Renal pelvis (tissue), 12 donors: ENCODE results near the gene GXYLT1. TPM values are rescaled to one million over a fixed set of nuclear protein-coding genes. Genes with fewer than 3 reads are reported as not detected.
A peak's percentile ranks its signal among the peaks of the same experiment; 100 is the strongest.
"Not testable (repeated sequence)": the region's sequence is repeated elsewhere in the genome, so short reads cannot be mapped to it uniquely, and the experiment has no call there.

Source experiments
- DNase-seq: peaks from one replicate; pipeline ENCODE4 v3.0.0-alpha.2; 2013
- long read RNA-seq, 16 experiments: transcript quantifications; one replicate each; lab custom pipeline, GENCODE V29; 2026
- polyA plus RNA-seq, 3 donors: library from polyadenylated mRNA; unstranded; fragments of 120-200 nt; gene quantifications; one replicate each; pipeline ENCODE4 v1.2.1, GENCODE V29; 2013; ENCODE audit not compliant: insufficient read length in 3 of 3

GXYLT1 gene, protein sequence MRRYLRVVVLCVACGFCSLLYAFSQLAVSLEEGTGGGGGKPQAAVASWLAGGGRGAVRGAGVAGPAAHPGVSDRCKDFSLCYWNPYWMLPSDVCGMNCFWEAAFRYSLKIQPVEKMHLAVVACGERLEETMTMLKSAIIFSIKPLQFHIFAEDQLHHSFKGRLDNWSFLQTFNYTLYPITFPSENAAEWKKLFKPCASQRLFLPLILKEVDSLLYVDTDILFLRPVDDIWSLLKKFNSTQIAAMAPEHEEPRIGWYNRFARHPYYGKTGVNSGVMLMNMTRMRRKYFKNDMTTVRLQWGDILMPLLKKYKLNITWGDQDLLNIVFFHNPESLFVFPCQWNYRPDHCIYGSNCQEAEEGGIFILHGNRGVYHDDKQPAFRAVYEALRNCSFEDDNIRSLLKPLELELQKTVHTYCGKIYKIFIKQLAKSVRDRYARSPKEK
- 10 to 100 TPM; 25.8 to 28.0 (median 27.0) TPM for polyA plus RNA-seq
- long read RNA-seq, donor 1, full-length matches to known transcripts = 6 of 6 reads
- long read RNA-seq, donor 1, partial matches to known transcripts = 0 of 6 reads
- long read RNA-seq, donor 1, other reads (novel, unspliced or antisense) = 0 of 6 reads
- long read RNA-seq, donor 2, full-length matches to known transcripts = 7 of 7 reads
- long read RNA-seq, donor 2, partial matches to known transcripts = 0 of 7 reads
- long read RNA-seq, donor 2, other reads (novel, unspliced or antisense) = 0 of 7 reads
- long read RNA-seq, donor 3, full-length matches to known transcripts = 6 of 6 reads
- long read RNA-seq, donor 3, partial matches to known transcripts = 0 of 6 reads
- long read RNA-seq, donor 3, other reads (novel, unspliced or antisense) = 0 of 6 reads
- long read RNA-seq, donor 4, partial matches to known transcripts = 0 of 2 reads
- long read RNA-seq, donor 4, other reads (novel, unspliced or antisense) = 0 of 2 reads
- long read RNA-seq, donor 5, transcript GXYLT1-201 (7 exons, 1,937 nt) = major isoform, 6 of 6 reads
- long read RNA-seq, donor 5, partial matches to known transcripts = 0 of 6 reads
- long read RNA-seq, donor 5, other reads (novel, unspliced or antisense) = 0 of 6 reads
- long read RNA-seq, donor 6, full-length matches to known transcripts = 8 of 8 reads
- long read RNA-seq, donor 6, partial matches to known transcripts = 0 of 8 reads
- long read RNA-seq, donor 6, other reads (novel, unspliced or antisense) = 0 of 8 reads
- long read RNA-seq, donor 7, full-length matches to known transcripts = 7 of 7 reads
- long read RNA-seq, donor 7, partial matches to known transcripts = 0 of 7 reads
- long read RNA-seq, donor 7, other reads (novel, unspliced or antisense) = 0 of 7 reads
- long read RNA-seq, donor 8, full-length matches to known transcripts = 4 of 4 reads
- long read RNA-seq, donor 8, partial matches to known transcripts = 0 of 4 reads
- long read RNA-seq, donor 8, other reads (novel, unspliced or antisense) = 0 of 4 reads
- long read RNA-seq, donor 9, full-length matches to known transcripts = 14 of 14 reads
- long read RNA-seq, donor 9, partial matches to known transcripts = 0 of 14 reads
- long read RNA-seq, donor 9, other reads (novel, unspliced or antisense) = 0 of 14 reads
- long read RNA-seq, donor 10, full-length matches to known transcripts = 5 of 5 reads
- long read RNA-seq, donor 10, partial matches to known transcripts = 0 of 5 reads
- long read RNA-seq, donor 10, other reads (novel, unspliced or antisense) = 0 of 5 reads
- long read RNA-seq, donor 11, full-length matches to known transcripts = 5 of 5 reads
- long read RNA-seq, donor 11, partial matches to known transcripts = 0 of 5 reads
- long read RNA-seq, donor 11, other reads (novel, unspliced or antisense) = 0 of 5 reads
- long read RNA-seq, donor 12, full-length matches to known transcripts = 7 of 7 reads
- long read RNA-seq, donor 12, partial matches to known transcripts = 0 of 7 reads
- long read RNA-seq, donor 12, other reads (novel, unspliced or antisense) = 0 of 7 reads
- long read RNA-seq, donor 13, transcript GXYLT1-201 (7 exons, 1,937 nt) = major isoform, 5 of 5 reads
- long read RNA-seq, donor 13, partial matches to known transcripts = 0 of 5 reads
- long read RNA-seq, donor 13, other reads (novel, unspliced or antisense) = 0 of 5 reads
- long read RNA-seq, donor 14 = 0 reads
- long read RNA-seq, donor 15, full-length matches to known transcripts = 5 of 5 reads
- long read RNA-seq, donor 15, partial matches to known transcripts = 0 of 5 reads
- long read RNA-seq, donor 15, other reads (novel, unspliced or antisense) = 0 of 5 reads
- long read RNA-seq, donor 16, full-length matches to known transcripts = 5 of 5 reads
- long read RNA-seq, donor 16, partial matches to known transcripts = 0 of 5 reads
- long read RNA-seq, donor 16, other reads (novel, unspliced or antisense) = 0 of 5 reads

DNA sequence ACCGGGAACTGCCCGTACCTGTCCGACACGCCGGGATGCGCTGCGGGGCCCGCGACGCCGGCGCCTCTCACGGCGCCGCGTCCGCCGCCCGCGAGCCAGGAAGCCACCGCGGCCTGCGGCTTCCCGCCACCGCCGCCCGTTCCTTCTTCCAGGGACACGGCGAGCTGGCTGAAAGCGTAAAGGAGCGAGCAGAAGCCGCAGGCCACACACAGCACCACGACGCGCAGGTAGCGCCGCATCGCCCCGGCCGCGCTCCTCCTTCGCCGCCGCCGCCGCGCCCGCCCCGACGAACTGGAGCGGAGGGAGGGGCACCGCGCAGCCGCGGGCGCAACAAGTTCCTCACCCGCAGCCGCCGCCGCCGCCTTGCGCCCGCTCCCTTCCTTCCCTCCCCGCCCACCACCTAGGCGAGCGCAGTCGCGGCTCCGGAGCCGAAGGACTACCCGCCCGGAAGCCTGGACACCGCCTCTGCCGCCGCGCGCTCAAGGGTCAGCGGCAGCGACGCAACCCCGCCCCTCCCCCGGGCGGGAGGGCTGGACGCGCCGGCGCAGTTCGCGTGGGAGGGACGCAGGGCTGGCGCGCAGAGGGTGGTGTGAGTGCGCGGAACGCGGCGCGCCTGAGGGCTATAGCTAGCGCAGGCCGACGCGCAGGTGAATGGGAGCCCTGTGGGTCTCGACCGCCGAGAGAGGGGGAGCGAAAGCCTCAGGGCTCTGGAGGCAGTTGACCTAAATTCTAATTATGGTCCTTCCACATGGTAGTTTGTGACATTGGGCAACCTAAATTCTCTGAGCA, at the start of gene GXYLT1:
GXYLT1 (minus strand) TSS at position 467 of the 789 bp plus-strand sequence; CDS start at position 239, 228 bp downstream.
- peak; percentile 92 for DNase-seq

DNA sequence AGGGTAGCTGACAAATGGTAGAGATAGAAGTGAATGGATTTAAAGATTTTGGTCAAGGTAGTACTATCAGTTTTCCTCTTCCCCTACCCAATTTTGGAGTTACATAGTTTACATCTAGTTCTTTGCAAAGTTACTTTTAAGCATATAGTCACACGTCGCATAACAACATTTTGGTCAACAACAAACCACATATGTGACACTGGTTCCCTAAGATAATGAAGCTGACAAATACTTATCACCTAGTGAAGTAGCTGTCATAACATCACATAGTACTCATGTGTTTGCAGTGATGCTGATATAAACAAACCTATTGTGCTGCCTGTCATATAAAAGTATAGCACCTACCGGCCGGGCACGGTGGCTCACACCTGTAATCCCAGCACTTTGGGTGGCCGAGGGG, 48.0 kb upstream of the GXYLT1 start:
- DNase-seq = no peak

DNA sequence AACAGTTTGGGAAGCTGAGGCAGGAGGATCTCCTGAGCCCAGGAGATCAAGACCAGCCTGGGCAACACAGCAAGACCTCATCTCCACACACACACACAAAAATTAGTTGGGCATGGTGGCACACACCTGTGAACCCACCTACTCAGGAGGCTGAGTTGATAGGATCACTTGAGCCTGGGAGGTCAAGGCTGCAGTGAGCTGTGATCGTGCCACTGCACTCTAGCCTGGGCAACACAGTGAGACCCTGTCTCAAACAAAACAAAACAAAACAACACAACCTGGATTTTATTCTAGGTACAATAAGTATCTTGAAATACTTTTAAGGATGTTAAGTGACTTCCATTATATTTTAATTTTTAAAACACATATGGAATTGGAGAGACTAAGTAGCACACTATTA, 47.6 kb upstream of the GXYLT1 start:
- DNase-seq = no peak

DNA sequence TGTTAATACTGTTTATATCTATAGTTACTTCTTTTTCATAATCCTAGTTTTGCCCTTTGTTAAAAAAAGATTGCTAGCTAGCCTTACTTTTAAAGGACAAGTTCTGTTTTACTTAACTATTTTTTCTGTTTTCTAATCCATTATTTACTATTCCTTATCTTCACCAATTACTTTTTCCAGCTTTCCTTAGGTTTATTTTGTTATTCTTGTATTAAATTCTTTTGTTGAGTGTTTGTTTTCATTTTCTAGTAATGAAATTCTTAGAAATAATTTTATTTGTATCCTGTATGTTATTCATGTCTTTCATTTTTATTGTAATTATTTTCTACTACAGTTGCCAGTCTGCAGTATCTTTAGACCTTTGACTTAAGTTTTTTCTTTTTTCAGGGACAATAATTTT, 45.7 kb upstream of the GXYLT1 start:
- DNase-seq = no peak

DNA sequence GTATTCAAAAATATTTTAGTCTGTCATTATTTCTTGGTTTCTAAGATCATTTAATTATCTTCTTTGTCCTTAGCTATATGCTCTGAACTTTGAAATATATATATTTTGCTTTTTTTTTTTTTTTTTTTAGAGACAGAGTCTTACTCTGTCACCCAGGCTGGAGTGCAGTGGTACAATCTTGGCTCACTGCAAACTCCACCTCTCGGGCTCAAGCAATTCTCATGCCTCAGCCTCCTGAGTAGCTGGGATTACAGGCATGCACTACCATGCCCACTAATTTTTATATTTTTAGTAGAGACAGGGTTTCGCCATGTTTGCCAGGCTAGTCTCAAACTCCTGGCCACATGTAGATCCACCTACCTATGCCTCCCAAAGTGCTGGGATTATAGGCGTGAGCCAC, 43.6 kb upstream of the GXYLT1 start:
- not testable (repeated sequence) for DNase-seq

DNA sequence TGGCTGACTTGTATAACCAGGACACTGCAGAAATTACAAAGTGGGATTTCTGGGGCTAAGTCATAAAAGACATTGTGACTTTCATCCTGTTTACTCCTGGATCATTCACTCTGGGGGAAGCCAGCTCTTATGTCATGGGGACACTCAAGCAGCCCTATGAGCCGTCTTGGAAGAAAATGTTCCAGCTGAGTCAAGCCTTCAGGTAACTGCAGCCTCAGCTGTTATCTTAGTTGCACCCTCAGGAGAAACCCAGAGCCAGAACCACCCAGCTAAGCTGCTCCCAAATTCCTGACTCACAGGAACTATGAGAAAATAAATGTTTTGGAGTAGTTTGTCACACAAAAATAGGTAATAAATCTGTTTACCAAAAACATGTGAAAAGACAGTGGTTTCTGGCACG, 43.1 kb upstream of the GXYLT1 start:
- no peak for DNase-seq

DNA sequence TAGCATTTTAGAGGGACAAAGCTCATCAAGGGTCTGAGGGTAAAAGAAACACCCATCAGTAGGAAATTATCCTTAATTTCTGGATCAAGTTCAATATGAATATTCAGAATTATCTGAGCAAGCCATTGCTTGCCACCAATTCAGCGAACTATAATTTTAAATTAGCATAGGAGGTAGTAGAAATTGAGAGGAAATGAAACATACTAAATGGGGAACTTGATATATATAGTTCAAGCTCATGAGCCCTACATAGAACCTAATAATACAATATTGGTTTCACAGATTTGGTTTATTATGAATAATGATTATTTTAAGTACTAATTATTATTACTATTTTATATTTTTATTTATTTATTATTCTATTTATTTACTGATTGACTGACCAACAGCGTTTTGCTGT, 42.1 kb upstream of the GXYLT1 start:
- no peak for DNase-seq

DNA sequence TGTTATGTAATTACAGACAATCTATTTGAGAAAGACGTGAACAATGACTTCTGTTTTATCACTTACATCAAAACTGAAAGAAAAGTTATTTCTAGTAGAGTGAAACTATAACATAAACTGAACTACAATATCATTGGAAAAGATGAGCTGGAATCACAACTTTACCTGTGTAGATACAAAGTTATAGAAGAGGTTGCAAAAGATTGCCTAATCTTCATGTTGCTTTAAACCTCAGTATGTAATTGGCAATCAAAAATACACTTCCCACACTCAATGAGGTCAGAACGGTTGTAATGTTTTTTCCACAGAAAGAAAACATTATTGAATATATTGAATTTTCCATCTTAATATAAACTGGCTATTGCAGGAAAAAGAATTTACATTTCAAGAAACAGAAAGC, 37.7 kb upstream of the GXYLT1 start:
- DNase-seq = no peak

DNA sequence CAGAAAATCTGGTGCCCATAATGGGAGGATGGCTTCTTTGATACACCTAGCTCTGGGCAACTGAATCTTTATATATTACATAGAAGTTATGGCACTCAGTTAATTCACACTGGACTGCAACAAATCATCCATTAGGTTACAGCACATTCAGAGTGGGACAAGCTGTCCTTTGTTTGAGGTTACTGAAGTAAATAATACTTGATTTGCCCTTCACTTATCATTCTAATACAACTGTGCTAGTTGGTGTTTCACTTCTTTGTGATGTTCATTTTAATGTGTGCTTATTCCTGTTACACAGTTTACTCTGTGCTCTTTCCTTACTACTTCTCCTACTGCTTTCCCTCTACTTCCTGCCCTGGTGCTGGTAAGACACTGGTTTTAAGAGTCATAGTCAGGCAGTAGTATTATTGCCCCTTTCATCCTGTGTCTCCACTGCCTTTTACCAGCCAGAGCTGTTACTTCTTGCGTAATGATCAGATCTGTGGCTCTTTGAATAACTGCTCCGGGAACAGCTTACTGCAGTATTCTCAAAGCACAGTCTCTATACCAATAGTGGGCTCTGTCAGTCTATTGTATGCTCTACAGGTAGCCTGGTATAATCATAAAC, 36.4 kb upstream of the GXYLT1 start:
- no peak for DNase-seq

DNA sequence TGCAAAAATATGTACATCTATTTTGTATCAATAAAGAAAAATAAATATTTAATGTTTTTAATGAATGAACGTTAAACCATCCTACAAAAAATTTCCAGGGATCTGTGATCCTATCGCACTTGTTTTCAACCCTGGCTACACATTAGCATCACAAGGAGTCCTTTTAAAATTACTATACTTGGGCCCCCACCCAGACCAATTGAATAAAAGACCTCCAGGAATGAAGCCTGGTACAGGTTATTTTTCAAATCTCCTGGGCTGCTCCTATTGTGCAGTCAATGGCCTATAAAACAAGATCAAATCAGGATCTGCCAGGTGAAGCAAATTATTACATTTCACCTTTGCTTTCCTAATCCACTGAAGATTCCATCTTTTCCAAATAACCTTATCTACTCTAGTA, 33.4 kb upstream of the GXYLT1 start:
- no peak for DNase-seq

DNA sequence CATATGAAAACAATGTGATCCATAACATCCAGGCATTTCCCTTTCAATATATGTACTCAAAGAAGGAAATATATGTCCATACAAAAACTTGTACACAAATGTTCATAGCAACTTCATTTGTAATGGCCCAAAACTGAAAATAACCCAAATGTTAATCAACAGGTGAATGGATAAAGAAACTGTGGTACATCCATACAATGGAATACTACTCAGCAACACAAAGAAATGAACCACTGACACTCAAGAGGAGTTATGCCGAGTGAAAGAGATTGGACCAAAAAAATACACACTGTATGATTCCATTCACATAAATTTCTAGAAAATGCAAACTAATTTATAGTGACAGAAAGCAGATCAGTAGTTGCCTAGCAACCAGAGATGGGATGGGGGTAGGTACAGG, 30.3 kb upstream of the GXYLT1 start:
- no peak for DNase-seq

DNA sequence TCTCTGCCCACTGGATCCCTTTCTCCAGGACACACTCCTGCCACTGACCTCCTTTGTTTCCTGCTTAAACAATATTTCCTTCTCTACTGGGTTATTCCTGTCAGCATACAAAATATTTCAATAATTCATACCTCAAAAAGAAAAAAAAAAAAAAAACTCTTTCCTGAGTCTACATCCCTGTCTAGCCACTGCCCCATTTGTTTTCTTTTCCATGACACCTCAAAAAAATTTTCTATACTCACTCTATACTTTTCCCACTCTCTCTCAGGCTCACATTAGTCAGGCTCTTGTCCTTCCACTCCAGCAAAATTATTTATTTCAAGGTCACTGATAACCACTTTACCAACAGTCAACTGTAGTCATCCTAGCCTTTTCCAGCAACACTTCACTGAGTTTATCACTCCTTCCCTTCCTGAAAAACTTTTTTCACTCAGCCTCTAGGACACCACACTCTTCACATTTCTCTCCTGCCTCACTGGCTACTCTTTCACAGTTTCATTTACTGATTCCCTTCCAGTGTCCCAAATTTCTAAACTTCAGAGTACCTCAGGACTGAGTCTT, 29.4 kb upstream of the GXYLT1 start:
- no peak for DNase-seq

DNA sequence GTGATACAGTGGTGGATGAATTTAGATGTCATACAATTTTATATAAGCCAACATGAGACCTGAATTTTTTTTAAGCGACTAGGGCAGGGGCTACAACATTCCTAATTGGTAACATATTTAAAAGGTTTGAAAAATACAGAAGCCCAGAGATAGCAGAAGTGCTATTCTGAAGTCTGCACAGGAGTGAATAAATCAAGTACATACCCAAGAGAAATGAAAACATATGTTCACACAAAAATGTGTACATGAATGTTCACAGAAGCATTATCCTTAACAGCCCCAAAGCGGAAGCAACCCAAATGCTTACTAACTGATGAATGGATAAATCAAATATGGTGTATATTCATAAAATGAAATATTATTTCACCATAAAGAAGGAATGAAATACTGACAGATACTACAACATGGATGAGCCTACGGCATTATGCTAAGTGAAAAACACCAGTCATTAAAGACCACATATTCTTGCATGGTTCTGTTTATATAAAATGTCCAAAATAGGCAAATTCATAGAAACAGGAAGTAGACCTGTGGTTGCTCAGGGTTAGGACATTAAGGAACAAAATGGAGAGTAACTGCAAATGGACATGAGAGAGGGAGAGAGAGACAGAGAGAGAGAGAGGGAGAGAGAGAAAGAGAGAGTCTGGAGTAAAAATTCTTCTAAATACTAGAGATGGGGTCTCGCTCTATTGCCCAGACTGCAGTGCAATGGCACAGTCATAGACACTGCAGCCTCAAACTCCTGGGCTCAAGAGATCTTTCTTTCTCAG, 28.0 kb upstream of the GXYLT1 start:
- DNase-seq = no peak

DNA sequence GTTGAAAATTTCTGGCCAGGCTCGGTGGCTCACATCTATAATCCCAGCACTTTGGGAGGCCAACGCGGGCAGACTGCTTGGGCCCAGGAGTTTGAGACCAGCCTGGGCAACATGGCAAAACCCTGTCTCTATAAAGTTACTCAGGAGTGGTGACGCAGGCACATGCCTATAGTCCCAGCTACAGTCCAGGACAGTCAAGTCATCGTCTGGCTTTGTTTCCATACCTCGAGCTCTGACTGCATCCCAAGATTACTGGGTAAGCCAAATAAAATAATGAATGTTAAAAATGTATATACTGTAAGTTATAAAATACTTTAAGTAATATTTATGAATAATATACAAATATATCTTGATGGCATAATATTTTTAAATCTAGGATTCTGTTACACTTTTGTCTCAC, 23.0 kb upstream of the GXYLT1 start:
- DNase-seq = no peak

DNA sequence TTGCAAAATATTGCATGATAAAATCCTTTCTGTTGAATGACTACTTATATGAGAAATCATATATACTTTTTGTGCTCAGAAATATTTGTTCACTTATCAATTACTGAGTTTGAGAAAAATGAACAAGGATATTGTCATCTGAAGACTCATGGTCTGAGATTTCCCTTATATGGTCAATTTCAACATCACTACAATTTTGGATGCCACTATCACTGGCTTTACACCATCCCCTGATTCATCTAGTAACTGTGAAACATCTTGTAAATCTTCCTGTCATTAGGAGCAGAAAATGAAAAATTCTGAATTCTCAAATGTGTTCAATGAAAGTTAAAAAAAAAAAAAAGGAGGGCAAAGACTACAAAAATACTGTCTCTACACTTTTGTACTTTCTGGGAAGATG, 21.8 kb upstream of the GXYLT1 start:
- no peak for DNase-seq

DNA sequence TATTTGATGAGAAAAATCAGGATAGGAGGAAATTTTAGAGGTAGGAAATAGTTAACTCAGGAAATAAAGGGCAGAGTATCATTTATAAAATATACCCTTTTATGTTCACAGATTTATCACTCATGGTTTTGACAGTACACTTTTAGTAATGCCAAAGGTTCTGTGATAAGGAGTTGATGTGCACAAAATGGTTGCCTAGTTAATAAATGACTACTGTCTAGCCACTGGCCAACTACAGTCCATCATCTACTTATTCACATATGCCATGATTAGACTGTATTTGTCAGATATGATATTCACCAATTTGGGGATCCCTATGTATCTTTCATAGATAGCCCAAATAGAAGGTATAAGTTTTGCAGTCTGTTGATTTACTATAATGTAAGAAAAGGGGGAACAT, 19.2 kb upstream of the GXYLT1 start:
- DNase-seq = no peak

DNA sequence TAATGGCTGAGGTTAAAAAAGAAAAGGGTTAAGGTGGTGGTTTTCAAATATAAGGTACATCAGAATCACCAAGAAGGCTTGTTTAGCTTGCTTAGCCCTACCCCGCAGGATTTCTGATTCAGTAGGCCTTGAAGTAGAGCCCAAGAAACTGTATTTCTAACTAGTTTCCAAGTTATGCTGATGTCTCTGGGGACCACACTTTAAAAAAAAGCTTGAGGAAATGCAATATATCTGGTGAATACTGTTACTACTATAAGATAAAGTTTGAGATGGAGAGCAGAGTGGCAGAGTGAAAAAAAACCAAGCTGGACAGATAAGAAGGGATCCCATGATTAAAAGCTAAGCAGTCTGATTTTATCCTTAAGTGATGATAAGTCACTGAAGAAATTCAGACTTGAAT, 18.3 kb upstream of the GXYLT1 start:
- no peak for DNase-seq
